GM18499 (cell line): ENCODE measurements around the gene SYNPO2L.

Source experiments
- ATAC-seq: cut with Tn5 transposase; IDR thresholded peaks from one replicate; pipeline ENCODE4 v1.9.1; 2021; ENCODE audit warnings: moderate number of reproducible peaks; ENCODE audit not compliant: insufficient read depth, unreplicated experiment

SYNPO2L gene

DNA sequence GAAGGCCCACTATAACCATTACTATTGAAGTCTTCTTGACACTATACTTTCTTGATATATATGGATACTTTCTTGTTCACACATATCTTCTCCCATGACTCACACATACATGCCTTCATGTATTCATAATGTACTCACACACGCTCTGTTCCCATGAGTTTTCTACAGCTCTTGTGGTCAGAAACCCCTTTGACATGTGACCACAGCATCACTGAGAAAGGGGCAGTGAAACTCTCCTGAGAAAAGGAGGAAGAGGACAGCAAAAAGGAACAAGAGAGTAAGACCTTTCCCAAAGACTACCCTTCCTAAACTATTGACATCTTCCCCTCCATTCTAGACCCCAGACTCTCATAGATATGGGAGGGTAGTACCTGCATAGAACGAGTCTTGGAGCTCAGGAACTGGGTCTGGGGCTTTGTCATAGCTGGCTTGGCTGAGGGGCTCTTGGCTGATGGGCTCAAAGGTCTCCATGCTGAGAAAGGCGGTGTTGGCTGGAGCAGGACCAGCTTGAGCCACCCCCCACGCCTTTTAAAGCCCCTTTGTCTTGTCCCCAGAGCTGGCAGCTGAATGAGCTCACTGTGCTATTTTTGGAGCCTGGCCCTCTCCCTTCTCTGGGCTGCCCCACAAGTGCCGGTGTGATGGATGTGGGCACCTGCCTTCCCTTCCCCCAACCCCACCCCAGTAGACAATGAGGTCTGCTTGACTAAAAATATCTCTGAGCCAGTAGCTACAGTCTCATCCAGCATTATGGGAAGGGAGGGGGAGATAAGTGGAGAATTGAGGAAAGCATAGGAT, 5.1 kb downstream of the SYNPO2L start:
- ATAC-seq: no peak

DNA sequence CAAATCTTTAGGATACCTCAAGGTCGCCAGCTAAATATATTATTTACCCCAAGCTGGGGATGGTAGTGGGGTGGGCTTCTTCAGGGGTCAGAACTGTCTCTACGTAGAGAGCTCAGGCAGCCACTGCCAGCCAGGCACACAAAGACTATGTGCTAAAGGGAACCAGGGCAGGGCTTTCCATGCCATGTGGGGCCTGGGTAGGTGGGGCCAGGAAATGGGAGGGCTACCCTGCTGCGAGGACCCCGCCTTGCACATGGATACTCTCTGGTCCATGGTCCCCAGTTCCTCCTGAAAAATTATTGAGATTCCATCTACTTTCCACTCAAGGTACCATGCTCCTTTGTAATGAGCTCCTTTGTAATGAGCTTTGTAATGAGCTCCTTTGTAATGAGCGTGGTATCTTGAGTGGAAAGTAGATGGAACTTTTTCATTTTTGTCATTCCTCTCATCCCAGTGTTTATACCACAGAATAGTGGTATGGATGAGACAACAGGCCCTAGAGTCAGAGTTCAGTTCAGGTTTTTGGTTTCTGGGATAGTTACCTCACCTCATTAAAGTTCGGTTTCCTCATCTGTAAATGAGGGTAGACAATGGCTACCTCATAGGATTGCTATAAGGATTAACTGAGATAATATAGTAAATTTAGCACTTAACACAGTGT, 5.8 kb downstream of the SYNPO2L start:
- no peak for ATAC-seq

GRCh38 chr10:73648975-73649829, 6.6 kb downstream of the SYNPO2L start:
- ATAC-seq: no peak

DNA sequence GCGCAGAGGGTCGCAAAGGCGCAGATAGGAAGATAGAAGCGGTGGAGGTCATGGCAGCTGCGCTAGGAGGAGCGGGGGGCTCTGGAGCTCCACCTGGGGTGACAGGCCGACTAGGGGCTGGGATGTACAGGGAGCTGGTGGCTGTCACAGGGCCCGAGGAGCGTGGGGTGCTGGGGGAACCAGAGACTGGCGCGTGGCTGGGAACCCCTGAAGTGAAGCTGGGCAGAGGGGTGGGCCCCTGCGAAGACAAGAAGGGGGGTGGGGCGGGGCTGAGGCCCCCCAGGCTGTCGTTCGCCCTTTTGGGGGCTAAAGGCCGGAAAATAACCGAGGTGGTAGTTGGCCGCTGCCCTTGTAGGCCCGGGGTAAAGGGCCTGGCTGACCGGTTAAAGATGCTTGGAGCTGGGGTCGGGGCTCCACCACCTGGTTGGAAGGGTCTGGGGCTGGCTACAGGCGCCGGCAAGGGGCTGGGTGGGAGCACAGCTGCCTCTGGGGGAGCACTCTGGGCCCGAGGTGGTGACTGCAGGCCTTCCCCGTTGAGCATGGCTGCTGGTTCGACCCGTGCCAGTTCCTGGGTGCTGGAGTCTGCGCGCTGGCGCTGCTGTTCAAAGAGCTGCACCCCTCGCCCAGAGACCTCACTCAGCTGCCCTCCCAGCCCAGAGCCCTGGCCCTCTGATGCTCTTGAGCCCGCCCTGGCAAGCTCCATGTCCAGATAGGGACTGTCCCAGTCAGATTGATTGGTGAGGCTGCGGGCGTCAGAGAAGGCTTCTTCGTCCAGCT, 7.8 kb downstream of the SYNPO2L start:
- ATAC-seq: no peak

- no peak for ATAC-seq
These were observed 8.5 kb downstream of the SYNPO2L start for GRCh38 chr10:73647211-73647874.

DNA sequence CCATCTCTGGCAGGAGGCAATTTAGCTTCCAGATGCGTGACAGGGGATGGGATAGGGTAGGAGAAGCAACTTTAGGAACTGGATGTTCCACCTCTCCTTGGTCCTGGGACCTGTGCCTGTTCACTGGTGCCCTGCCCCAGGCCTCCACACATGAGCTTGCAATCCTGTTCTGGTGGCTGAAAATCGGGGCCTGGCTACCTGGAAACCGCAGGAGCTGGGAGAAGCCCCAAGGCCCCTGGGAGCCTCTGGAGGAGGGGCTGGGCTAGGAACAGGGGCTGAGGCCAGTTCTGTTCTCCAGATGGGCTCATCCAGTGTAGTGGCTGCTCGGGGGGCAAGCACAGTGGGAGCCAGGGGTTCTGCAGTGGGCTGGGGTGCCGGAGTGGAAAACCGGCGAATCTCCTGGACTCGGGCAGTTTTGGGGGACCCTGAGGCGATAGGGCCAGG, 9.2 kb downstream of the SYNPO2L start:
- no peak for ATAC-seq

GRCh38 chr10:73645251-73645650, 10.6 kb downstream of the SYNPO2L start:
- no peak for ATAC-seq

- no peak for ATAC-seq
These were observed 11.1 kb downstream of the SYNPO2L start for GRCh38 chr10:73644767-73645166.

- no peak for ATAC-seq
These were observed 11.7 kb downstream of the SYNPO2L start for GRCh38 chr10:73644015-73644743.

DNA sequence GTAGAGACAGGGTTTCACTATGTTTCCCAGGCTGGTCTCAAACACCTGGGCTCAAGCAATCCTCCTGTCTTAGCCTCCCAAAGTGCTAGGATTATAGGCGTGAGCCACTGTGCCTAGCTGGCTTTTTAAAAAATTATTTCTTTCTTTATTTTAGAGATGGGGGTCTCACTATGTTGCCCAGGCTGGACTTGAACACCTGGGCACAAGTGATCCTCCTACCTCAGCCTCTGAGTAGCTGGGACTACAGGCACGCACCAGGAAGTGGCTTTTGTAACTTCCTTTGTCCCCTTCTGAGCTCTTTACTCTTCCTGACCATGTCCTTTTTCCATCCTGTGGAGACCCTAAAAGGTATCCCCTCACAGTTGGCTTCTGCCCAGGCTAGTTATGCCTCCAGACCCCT, 12.5 kb downstream of the SYNPO2L start:
- no peak for ATAC-seq

DNA sequence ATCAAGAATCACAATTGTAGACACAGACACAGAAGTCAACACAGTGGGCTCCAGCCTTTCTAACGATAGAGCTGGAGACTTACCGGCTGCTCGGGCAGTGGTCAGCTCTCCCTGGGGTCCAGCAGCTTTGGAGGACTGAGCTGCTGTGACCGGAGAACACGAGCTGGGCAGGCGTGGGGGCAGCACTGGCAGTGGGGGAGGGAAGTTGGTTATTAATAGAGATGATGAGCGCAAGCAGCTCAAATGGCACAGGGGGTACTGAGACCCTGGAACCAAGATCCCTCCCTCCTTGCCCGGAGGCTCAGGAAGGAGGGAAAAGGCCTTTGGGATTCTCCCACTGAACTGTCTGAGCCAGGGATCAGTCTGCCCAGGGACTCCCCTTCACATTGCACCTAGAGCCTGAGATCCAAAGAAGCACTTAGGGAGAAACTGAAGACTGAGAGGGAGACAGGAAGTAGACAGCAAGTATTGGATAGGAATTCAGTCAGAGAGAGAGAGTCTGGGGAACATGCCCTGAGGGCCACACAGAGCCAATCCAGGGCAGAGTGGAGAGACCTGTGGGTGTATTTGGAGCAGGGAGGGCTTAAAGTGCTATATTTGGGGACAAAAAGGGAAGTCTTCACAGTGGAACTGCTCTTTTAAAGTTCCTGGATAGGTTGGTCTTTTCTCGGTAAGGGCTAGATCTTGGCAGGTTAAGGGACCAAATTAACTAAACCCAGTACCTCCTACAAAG, 14.3 kb downstream of the SYNPO2L start, which contains the start of gene MYOZ1:
MYOZ1 (minus strand) TSS at position 147 of the 733 bp plus-strand sequence. CDS start 1,457 bp downstream, outside the sequence.
- no peak for ATAC-seq

DNA sequence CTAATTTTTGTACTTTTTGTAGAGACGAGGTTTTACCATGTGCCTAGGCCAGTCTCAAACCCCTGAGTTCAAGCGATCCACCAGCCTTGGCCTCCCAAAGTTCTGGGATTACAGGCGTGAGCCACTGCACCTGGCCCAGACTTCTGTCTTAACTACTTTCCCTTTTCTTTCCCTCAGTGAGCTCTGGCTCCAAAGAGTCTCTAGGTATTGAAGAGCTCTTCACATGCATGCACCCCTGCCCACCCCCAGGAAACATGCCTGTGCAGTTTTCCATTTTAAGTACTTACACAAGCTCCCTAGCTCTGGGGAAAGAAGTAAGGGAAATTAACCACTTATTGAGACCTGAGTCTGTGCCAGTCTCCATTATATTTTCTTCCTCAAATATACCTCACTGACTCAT, 16.5 kb downstream of the SYNPO2L start:
- ATAC-seq: no peak

DNA sequence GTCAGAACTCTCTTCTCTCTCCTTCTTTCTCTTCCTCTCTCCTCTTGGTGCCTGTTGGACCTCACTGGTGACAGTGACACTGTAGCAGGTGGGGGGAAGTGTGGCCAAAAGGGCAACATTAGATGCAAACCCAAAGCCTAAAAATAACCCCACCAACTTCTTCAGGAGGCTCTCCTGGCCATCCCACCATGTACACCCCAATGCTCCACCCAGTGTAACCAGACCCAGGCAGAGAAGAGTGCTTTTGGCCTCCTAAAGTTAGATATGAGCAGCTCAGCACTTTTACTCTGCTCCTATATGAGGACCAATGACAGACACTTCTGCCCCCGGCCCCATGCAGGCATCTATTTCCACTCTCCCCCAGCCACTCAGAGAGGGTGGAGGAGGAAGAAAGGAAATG, 20.0 kb downstream of the SYNPO2L start:
- no peak for ATAC-seq

DNA sequence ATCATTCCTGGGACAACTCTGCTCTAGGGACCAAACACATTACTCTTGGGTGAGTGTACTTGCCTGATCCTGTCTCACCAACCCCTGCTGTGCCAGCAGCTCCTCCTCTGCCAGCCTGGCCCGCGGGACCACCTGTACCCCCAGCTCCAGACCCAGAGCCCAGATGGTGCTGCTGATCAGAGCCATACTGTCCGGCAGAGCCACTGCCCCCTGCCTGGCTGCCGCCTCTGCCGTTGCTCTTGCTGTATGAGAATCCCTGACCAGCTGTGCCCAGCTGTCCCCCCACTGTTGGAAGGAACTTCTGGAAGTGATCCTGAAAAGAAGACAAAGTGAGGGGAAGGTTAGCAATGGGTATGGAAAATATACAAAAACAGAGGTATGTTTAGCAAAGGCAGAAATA, 21.4 kb downstream of the SYNPO2L start:
- no peak for ATAC-seq

GRCh38 chr10:73629165-73629564, 26.7 kb downstream of the SYNPO2L start:
- ATAC-seq: no peak

GRCh38 chr10:73628405-73628804, 27.4 kb downstream of the SYNPO2L start:
- ATAC-seq: no peak

DNA sequence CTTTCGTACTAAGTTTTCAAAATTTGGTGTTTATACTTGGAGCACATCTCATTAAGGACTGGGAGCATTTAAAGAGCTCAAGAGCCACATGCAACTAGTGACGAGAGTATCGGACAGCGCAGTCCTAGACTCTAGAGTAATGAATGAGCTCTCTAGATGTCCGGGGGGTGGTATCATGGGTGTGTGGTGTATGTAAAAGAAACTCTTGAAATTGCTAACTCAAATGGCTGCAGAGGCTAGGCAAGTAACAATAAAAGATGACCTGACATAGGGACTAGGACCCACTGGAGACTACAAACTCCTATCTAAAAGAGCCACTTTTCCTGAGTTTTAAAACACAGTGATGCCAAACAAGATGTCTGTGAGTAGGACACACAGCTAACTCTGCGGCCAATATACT, 28.5 kb downstream of the SYNPO2L start:
- no peak for ATAC-seq
